ENCODE results near the gene SCN2B. TPM values are rescaled to one million over a fixed set of nuclear protein-coding genes. Genes with fewer than 3 reads are reported as not detected.

Gene SCN2B
- not detected in 2 replicates for total RNA-seq (2021)
- not detected for Bru-seq, nascent RNA
- not detected for BruChase-seq, experiment 1, labeled RNA remaining after a 2-hour chase
- not detected for BruChase-seq, experiment 2, labeled RNA remaining after a 6-hour chase
- long read RNA-seq, result 0 reads

GRCh38 chr11:118175993-118176777 is at the start of gene SCN2B:
Gene SCN2B (minus strand): TSS chr11:118176639. CDS start chr11:118176431, 208 bp downstream.
- Histone ChIP-seq H3K4me1 (ENCODE audit: insufficient read depth, low read length, poor library complexity, severe bottlenecking) (no peaks in the 10 kb centered on the region), H3K4me3 (ENCODE audit: low read depth, low read length, poor library complexity, severe bottlenecking) (no peak within 1 kb of the TSS), H3K27ac (ENCODE audit: low read depth, low read length, poor library complexity, severe bottlenecking) (no peak within 1 kb of the TSS), H3K27me3 (replicated peaks; ENCODE audit: insufficient read depth, low read depth, low read length, poor library complexity) (peaks cover 4% of the 10 kb centered on the region), H3K36me3 (ENCODE audit: insufficient read depth, low read length, poor library complexity, severe bottlenecking) (no peaks in the 10 kb centered on the region), H3K9me3 (ENCODE audit: low read depth, low read length, poor library complexity, severe bottlenecking) (no peaks in the 10 kb centered on the region)
- ChIA-PET POLR2A (ENCODE audit: low non-redundant PET) (no interaction called here), CTCF (no interaction called here)
- intact Hi-C loops (cut with micrococcal nuclease; ENCODE audit: unreplicated experiment), result no loop called here
- DNase-seq (ENCODE audit: low spot score), result no peak
- BruUV-seq (replicated peaks), result no TSS peak
- TF ChIP-seq EZH2 (IDR thresholded peaks at IDR 0.05; ENCODE audit: borderline replicate concordance, low read depth, low read length, poor library complexity, severe bottlenecking) (no peak), CTCF (conservative IDR thresholded peaks at IDR 0.05; ENCODE audit: low read depth, low read length) (no peak)

GRCh38 chr11:118224511-118225188 is 48.2 kb upstream of the SCN2B start, which contains the start of gene JAML:
Gene JAML (minus strand): TSS chr11:118225011. CDS start chr11:118214866, 10,145 bp downstream.
- Histone ChIP-seq H3K36me3 (ENCODE audit: insufficient read depth, low read length, poor library complexity, severe bottlenecking) (no peaks in the 10 kb centered on the region), H3K4me3 (ENCODE audit: low read depth, low read length, poor library complexity, severe bottlenecking) (no peak within 1 kb of the TSS), H3K4me1 (ENCODE audit: insufficient read depth, low read length, poor library complexity, severe bottlenecking) (no peaks in the 10 kb centered on the region), H3K9me3 (ENCODE audit: low read depth, low read length, poor library complexity, severe bottlenecking) (no peaks in the 10 kb centered on the region), H3K27me3 (replicated peaks; ENCODE audit: insufficient read depth, low read depth, low read length, poor library complexity) (peaks cover 70% of the 10 kb centered on the region), H3K27ac (ENCODE audit: low read depth, low read length, poor library complexity, severe bottlenecking) (no peak within 1 kb of the TSS)
- no TSS peak for BruUV-seq (replicated peaks)
- POLR2A ChIA-PET (ENCODE audit: low non-redundant PET), result no interaction called here
- intact Hi-C loops (cut with micrococcal nuclease; ENCODE audit: unreplicated experiment), result no loop called here
- CTCF ChIA-PET, result no interaction called here
- TF ChIP-seq CTCF (conservative IDR thresholded peaks at IDR 0.05; ENCODE audit: low read depth, low read length), result no peak
- TF ChIP-seq EZH2 (IDR thresholded peaks at IDR 0.05; ENCODE audit: borderline replicate concordance, low read depth, low read length, poor library complexity, severe bottlenecking), result no peak
- no peak for DNase-seq (ENCODE audit: low spot score)

- ChIA-PET CTCF (no interaction called here), POLR2A (ENCODE audit: low non-redundant PET) (no interaction called here)
- no peak for DNase-seq (ENCODE audit: low spot score)
- no peak for TF ChIP-seq CTCF (conservative IDR thresholded peaks at IDR 0.05; ENCODE audit: low read depth, low read length)
- no peak for TF ChIP-seq EZH2 (IDR thresholded peaks at IDR 0.05; ENCODE audit: borderline replicate concordance, low read depth, low read length, poor library complexity, severe bottlenecking)
- no peaks in the 10 kb centered on the region for H3K4me1 ChIP-seq (ENCODE audit: insufficient read depth, low read length, poor library complexity, severe bottlenecking)
- no peak overlapping the region for H3K27ac ChIP-seq (ENCODE audit: low read depth, low read length, poor library complexity, severe bottlenecking)
- intact Hi-C loops (cut with micrococcal nuclease; ENCODE audit: unreplicated experiment), result no loop called here
- H3K27me3 ChIP-seq (replicated peaks; ENCODE audit: insufficient read depth, low read depth, low read length, poor library complexity), result peaks cover 73% of the 10 kb centered on the region
- no TSS peak for BruUV-seq (replicated peaks)
- H3K4me3 ChIP-seq (ENCODE audit: low read depth, low read length, poor library complexity, severe bottlenecking), result no peak overlapping the region
- H3K9me3 ChIP-seq (ENCODE audit: low read depth, low read length, poor library complexity, severe bottlenecking), result no peaks in the 10 kb centered on the region
- no peaks in the 10 kb centered on the region for H3K36me3 ChIP-seq (ENCODE audit: insufficient read depth, low read length, poor library complexity, severe bottlenecking)
Measured at GRCh38 chr11:118223992-118224391, 47.6 kb upstream of the SCN2B start.

Measured in A673 (cell line).